Measurements from ENCODE around the gene CDH18.

DNA sequence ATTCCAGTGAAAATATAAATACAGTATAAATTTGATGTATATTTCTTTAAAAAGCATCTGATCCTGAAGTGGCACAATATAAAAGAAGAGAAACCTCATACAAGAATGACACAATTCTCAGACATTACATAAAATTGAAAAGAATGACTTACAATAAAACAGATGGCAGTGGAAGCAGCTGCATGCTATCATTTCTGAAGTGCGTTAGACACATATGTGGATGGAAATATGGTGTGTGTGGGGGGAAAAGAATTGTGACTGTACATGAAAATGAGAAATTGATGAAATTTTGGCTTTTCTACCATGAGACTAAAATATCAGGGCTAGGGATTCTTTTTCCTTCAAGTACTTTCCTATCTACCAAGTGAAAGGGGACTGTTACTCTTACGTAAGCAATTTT, 45.9 kb upstream of the CDH18 start:
- TF ChIP-seq TAF1 (IDR thresholded peaks at IDR 0.05; ENCODE audit: borderline replicate concordance, insufficient read depth, low read length): no peak
- TF ChIP-seq POLR2AphosphoS5 (IDR thresholded peaks at IDR 0.05; ENCODE audit: low read depth, low read length): no peak
